ENCODE measurements around the gene GLI3. TPM values are rescaled to one million over a fixed set of nuclear protein-coding genes. Genes with fewer than 3 reads are reported as not detected.

The GLI3 gene
- total and polyA plus RNA-seq, 2 of the 8 experiments (the other 6 are each of a cell fraction or from before 2014, with no cell fraction given) = 8.0 to 31.1 TPM

- Histone ChIP-seq H4K5ac (ENCODE audit: insufficient read length, low read depth, low read length) (no peak overlapping the region), H3K18ac (ENCODE audit: extremely low read depth, low read length) (no peak overlapping the region), H3K79me1 (ENCODE audit: low read depth, low read length) (peaks cover 5% of the 10 kb centered on the region; the same call in 1 of the 2 replicates), H3K14ac (ENCODE audit: insufficient read length) (no peak overlapping the region), H2BK15ac (ENCODE audit: low read length) (no peak overlapping the region), H3K27ac (ENCODE audit: low read depth, low read length) (no peak overlapping the region), H3K4me3 (ENCODE audit: extremely low read depth in 1 of 4, insufficient read depth in 2 of 4, low read depth in 3 of 4, low read length in 4 of 4) (no peak overlapping the region), H3K9ac (replicated peaks in 1 of 4; ENCODE audit: extremely low read depth in 1 of 4, low read depth in 3 of 4, low read length in 3 of 4) (no peak overlapping the region), H2BK5ac (ENCODE audit: low read depth, low read length) (no peak overlapping the region), H2BK12ac (ENCODE audit: low read depth, low read length) (no peak overlapping the region; the same call in 1 of the 2 replicates), H4K91ac (replicated peaks; ENCODE audit: insufficient read length, low read length) (no peak overlapping the region), H2BK120ac (replicated peaks; ENCODE audit: low read depth, low read length) (no peak overlapping the region), H4K8ac (ENCODE audit: extremely low read depth, insufficient read depth, low read length) (no peak overlapping the region), H3K4me2 (ENCODE audit: insufficient read depth in 1 of 2, low read depth in 2 of 2, low read length in 2 of 2) (no peak overlapping the region), H3K23ac (ENCODE audit: insufficient read length) (no peak overlapping the region), H3K27me3 (replicated peaks in 1 of 4; ENCODE audit: control insufficient read depth in 3 of 4, extremely low read depth in 1 of 4, insufficient read depth in 3 of 4, low read length in 3 of 4) (no peaks in the 10 kb centered on the region), H3K79me2 (ENCODE audit: control insufficient read depth in 1 of 2, insufficient read depth in 2 of 2, low read length in 2 of 2) (peaks cover 0 to 7% of the 10 kb centered on the region in 2 experiments; a peak in 1 of 4 replicates), H3K9me3 (ENCODE audit: insufficient read depth in 2 of 2, low read depth in 1 of 2, low read length in 1 of 2) (no peaks in the 10 kb centered on the region), H3K23me2 (ENCODE audit: low read depth, low read length) (no peaks in the 10 kb centered on the region; the same call in 1 of the 2 replicates), H3K56ac (replicated peaks; ENCODE audit: insufficient read length, low read depth, low read length) (no peak overlapping the region), H3K4me1 (replicated peaks in 1 of 4; ENCODE audit: control insufficient read depth in 3 of 4, insufficient read depth in 4 of 4, low read length in 3 of 4) (peaks cover 2 to 17% (median 7%) of the 10 kb centered on the region in 4 experiments; a peak in 4 of 7 replicates), H4K20me1 (replicated peaks in 1 of 2; ENCODE audit: control insufficient read depth in 1 of 2, insufficient read depth in 2 of 2, low read length in 2 of 2) (peaks cover 2 to 5% of the 10 kb centered on the region in 2 experiments), H2BK20ac (ENCODE audit: low read length) (no peak overlapping the region), H3K36me3 (ENCODE audit: control insufficient read depth in 2 of 4, insufficient read depth in 4 of 4, low read length in 3 of 4) (no peaks in the 10 kb centered on the region), H2AFZ (ENCODE audit: low read length) (no peak overlapping the region), H3K4ac (replicated peaks; ENCODE audit: insufficient read length, low read depth, low read length) (no peak overlapping the region), H2AK5ac (ENCODE audit: low read depth, low read length) (no peak overlapping the region)
- WGBS, 2 experiments (ENCODE audit: extremely low coverage in 1 of 2, insufficient coverage in 1 of 2, insufficient read length in 1 of 2, insufficient replicate concordance in 2 of 2, low coverage in 1 of 2, low lambda C conversion rate in 2 of 2, missing lambda C conversion rate in 1 of 2) = 83% methylated on average over 4 of the region's 4 CpGs; no CpG with 5 or more reads in 1 of the 2 experiments
- ChIA-PET POLR2A (ENCODE audit: partially characterized antibody) (interaction anchor here (1.3 to 1.5 kb wide), 3 partner anchors 13 to 99 kb away, joined by 3 to 10 read pairs (median 3); partner anchors contain the start of gene GLI3), CTCF (ENCODE audit: partially characterized antibody) (interaction anchor here (0.9 to 5.1 kb wide), 11 partner anchors 8 to 190 kb away, joined by 3 to 19 read pairs (median 5); no protein-coding TSS in a partner anchor)
- FAIRE-seq (no peak), DNase-seq (ENCODE audit: low read depth in 1 of 2, low spot score in 2 of 2) (peak in 1 of 2 experiments; percentile 16)
- TF ChIP-seq SIRT6 (IDR thresholded peaks at IDR 0.05; ENCODE audit: low read length) (no peak), PHF8 (conservative IDR thresholded peaks at IDR 0.05; ENCODE audit: low read depth, low read length) (no peak), BACH1 (IDR thresholded peaks at IDR 0.05; ENCODE audit: low read length) (no peak), SP4 (IDR thresholded peaks at IDR 0.05; ENCODE audit: low read length) (no peak), RBBP5 (IDR thresholded peaks at IDR 0.05; ENCODE audit: borderline replicate concordance, low read depth, low read length) (no peak), SAP30 (IDR thresholded peaks at IDR 0.05; ENCODE audit: insufficient read depth, insufficient replicate concordance, low read length) (no peak), GTF2F1 (IDR thresholded peaks at IDR 0.05; ENCODE audit: borderline replicate concordance, low read depth, low read length) (no peak), SRF (IDR thresholded peaks at IDR 0.05; ENCODE audit: low read depth, low read length) (no peak), CEBPB (IDR thresholded peaks at IDR 0.05; ENCODE audit: low read depth, low read length) (no peak), RAD21 (IDR thresholded peaks at IDR 0.05 in 1 of 2, conservative IDR thresholded peaks at IDR 0.05 in 1 of 2; ENCODE audit: low read depth in 2 of 2, low read length in 2 of 2) (no peak), CHD1 (IDR thresholded peaks at IDR 0.05; ENCODE audit: low read depth, low read length) (no peak)
- TF ChIP-seq, protein P1, sequence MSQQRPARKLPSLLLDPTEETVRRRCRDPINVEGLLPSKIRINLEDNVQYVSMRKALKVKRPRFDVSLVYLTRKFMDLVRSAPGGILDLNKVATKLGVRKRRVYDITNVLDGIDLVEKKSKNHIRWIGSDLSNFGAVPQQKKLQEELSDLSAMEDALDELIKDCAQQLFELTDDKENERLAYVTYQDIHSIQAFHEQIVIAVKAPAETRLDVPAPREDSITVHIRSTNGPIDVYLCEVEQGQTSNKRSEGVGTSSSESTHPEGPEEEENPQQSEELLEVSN (IDR thresholded peaks at IDR 0.05) = no peak
These were observed 99.1 kb downstream of the GLI3 start for GRCh38 chr7:42137941-42138340.
